Hair follicular keratinocyte (primary cell): Measurements from ENCODE around the gene ULBP2. TPM values are rescaled to one million over a fixed set of nuclear protein-coding genes. Genes with fewer than 3 reads are reported as not detected.

Experiments
- total RNA-seq: library from RNA; depleted of rRNA; stranded (reverse); fragments of >200 nt; gene quantifications from 2 replicates; pipeline ENCODE4 v1.2.3, GENCODE V29; 2015

Gene ULBP2, protein sequence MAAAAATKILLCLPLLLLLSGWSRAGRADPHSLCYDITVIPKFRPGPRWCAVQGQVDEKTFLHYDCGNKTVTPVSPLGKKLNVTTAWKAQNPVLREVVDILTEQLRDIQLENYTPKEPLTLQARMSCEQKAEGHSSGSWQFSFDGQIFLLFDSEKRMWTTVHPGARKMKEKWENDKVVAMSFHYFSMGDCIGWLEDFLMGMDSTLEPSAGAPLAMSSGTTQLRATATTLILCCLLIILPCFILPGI
- total RNA-seq = 11.4 and 14.1 TPM in 2 replicates

DNA sequence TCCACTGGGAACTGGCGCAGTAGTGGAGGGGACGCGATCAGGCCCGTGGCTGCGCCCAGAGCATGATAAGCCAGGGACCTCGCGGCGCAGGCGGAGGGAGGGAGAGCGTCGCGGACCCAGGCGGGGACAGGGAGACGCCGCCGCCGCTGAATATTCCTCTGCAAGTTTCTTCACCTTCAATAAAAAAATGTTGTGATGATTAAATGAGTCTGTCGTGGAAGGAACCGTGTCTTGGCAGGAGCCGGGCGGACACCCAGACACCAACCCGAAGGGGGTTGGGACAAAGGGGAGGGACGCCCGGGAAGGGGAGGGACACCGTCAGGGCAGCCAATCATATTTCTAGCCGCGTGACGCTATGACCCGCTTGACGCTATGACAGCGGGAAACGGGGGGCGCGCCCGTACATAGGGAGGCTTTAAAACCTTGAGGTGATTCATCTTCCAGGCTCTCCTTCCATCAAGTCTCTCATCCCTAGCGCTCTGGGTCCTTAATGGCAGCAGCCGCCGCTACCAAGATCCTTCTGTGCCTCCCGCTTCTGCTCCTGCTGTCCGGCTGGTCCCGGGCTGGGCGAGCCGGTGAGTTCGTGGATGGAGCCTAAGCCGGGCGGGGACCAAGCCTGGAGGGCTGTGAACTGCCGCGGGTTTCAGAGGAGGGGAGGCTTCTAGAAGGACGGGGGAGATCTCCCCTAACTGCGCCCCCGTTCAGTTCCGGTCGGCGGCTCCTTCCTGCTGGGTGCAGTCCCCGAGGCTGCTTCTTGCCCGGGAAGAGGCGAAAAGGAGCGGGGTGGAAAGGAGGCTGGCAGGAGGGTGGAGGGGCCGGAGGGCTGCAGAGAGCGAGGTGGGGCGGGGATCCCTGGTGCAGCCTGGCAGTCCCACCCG is at the start of gene ULBP2:
ULBP2 (plus strand) TSS at position 432 of the 878 bp plus-strand sequence; CDS start at position 491, 59 bp downstream.

DNA sequence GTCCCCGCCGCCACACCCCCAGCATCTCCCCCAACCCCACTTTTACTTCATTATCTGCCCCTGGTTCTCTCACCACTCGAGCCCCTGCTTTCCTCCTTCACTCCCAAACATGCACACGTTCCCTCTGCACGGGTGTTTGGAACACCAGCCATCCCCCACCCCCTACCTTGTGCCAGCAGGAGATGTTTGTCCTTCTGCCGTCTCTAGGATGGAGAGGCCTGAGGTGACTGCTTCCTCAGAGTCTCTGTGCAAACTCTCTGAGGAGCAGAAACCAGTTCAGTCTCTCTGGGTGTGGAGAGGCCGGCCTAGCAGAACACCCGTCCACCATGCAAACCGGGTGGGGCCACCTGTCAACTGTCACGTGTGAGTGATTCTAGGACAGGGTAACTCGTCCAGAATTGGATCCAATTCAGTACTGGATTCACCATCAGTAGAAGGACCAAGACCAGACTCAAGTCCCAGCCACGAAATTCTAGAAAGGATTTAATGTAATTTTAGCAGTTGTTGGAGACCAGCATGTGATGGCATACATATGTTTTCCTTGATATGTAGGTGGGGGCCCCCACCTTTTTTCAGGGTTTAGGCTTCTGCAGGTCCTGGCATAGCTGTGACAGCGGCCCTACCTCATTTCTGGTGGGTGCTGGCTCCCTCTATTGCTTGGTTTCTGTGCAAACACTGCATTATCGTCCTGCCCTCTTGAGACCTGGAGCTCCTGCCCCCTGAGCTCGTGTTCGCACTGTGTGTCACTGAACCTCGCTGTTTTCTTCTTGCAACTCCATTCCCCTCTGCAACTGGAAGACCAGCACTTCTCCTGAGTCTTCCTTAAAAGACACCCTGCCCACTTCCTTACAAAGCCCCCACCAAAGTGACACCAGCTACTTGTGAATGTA is 43.7 kb upstream of the ULBP2 start, which contains the start of gene RAET1E:
RAET1E (minus strand) TSS at position 259 of the 890 bp plus-strand sequence. CDS start 7,212 bp downstream, outside the sequence.

DNA sequence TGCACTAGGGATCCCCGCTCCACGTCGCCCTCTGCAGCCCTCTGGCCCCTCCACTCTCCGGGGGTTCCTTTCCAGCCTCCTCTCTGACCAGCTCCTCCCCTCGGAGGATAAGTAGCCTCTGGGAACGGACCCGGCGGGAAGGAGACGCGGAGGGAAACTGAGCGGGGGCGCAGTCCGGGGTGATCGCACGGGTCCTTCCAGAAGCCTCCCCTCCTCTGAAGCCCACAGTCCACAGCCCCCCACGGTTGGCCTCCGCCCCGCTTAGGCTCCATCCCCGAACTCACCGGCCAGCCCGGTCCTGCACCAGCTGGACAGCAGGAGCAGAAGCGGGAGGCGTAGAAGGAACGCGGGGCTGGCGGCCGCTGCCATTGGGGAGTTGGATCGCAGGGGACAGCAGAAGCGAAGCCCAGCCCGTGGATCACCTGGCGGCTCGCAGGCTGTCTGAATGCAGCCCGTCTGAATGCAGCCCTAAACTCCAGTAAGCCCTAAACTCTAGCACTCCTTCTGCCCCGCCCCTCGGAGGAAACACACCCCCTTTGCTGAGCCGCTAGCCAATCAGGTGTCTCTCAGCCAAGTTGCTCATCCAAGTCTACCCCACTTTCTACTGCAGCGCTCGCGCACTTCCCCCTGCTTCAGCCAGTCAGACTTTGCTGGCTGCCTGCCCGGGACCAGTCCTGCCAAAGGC is 19.0 kb upstream of the ULBP2 start, which contains the start of gene RAET1G:
RAET1G (minus strand) TSS at position 480 of the 685 bp plus-strand sequence; CDS start at position 369, 111 bp downstream.

GRCh38 chr6:149963462-149964307 is 21.9 kb downstream of the ULBP2 start, which contains the start of gene ULBP1:
Gene ULBP1 (plus strand): TSS chr6:149963943. CDS start chr6:149964050, 107 bp downstream.

Other genes with a start within 250 kb of the ULBP2 start
- 11.5 and 14.4 TPM in 2 replicates for gene LATS1, start 223.9 kb upstream of the ULBP2 start, total RNA-seq
- gene NUP43, start 195.5 kb upstream of the ULBP2 start, total RNA-seq = 18.2 and 32.4 TPM in 2 replicates
- 152 and 165 TPM in 2 replicates for gene PCMT1, start 192.3 kb upstream of the ULBP2 start, total RNA-seq
- 55.3 and 129 TPM in 2 replicates for gene LRP11, start 77.7 kb upstream of the ULBP2 start, total RNA-seq
- gene RAET1E, start 43.9 kb upstream of the ULBP2 start, total RNA-seq = 1.7 and 6.5 TPM in 2 replicates
- 7.6 and 20.4 TPM in 2 replicates for gene RAET1G, start 18.9 kb upstream of the ULBP2 start, total RNA-seq
- gene ULBP1, start 21.9 kb downstream of the ULBP2 start, total RNA-seq = 1.3 and 2.8 TPM in 2 replicates
- 0.78 and 1.1 TPM in 2 replicates for gene RAET1L, start 83.5 kb downstream of the ULBP2 start, total RNA-seq
- 4.5 and 4.6 TPM in 2 replicates for gene ULBP3, start 127.1 kb downstream of the ULBP2 start, total RNA-seq
- 38.1 and 58.3 TPM in 2 replicates for gene PPP1R14C, start 201.0 kb downstream of the ULBP2 start, total RNA-seq